Nucleus accumbens (tissue), 56 donors: Measurements from ENCODE around the gene TAB3.

Experiments
- DNase-seq, 56 donors: peaks; one replicate each; lab custom pipeline; 2025; lab: John Stamatoyannopoulos, UW

TAB3 gene

DNA sequence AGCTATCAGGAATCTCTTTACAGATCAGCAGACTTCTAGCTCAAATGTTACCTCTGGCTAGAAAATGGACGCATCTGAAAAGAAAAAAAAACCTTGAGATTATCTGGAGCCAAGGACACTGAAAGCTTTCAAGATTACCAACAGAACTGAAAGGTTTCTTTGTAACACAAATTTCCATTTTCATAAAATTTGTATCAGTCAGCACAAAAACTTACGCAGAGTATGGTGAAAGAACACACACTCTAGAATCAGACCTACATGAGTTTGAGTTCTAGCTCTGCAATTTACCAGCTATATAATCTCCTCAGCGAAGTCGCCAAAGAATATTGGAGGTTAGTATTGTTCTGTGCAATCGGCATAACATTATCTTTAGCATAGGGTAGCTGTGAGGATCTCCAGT is 1.8 kb downstream of the TAB3 start:
- no peak for DNase-seq

DNA sequence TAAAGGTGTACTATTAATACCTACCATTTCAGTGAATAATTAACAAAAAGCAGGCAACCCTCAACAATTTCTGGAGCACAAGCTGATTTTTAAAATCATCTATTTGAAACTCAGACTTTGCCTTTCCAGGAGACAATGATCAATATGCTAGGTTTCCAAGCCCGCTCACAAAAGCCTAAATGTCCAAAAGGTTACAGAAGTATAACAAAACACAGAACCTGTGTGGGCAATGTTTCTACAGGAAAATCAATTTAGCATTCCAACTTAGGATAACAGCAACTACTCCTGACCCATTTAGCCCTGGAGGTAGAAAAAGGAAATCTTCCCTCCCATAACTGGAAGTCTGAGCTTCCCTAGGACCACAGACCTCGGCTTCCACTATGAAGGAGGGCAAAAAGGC is 3.9 kb downstream of the TAB3 start:
- no peak for DNase-seq

DNA sequence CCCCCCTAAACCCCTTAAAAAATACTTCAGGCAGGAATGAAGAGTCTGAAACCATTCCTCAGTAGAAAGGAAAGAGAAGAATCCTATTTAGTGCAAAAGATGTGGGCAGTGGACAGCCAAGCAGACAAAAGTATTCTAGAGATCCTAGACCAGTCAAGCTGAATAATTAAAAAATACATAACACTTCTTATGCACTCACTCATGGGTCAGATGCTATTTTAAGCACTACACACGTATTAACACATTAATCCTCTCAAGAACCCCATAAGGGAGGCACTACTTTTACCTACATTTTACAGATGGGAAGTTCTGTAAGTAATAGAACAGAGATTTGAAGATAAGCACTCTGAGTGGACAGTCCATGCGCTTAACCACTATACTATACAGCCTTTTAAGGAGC is 5.9 kb downstream of the TAB3 start:
- no peak for DNase-seq

DNA sequence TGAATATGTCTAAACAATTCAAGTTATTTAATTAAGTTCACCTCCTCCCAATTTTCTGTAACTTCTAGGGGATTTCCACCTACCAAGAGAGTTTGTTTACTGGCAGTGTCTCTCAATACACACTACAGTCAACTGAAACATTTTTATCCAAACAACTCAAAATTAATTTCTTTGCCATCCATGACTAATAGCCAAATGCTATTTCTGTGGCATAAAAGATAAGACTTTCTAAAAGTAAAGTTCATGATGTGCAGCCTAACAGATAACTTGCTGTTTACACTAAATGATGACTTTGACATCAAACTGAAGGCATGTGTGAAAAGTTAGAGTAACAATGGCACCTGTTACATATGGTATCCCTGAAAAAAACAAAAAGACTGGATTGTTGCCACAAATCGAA is 7.3 kb downstream of the TAB3 start:
- no peak for DNase-seq

DNA sequence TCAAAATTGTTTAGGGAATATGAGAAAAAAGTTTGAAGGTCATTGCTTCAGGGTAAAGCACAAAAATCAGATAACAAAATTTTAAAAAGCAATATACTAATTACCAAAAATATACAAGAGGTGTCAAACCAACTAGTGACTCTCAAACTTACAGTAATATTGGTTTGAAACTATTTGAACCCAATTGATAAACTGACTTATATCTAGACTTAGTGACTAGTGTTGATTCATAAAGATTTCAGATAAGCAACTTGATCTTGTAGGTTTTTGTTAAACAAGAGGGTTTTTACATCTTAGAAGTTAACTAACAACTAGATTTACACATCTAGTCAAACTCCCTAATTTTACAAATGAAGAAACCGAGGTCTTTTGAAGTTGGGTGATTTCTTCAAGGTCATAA is 7.7 kb downstream of the TAB3 start:
- no peak for DNase-seq

DNA sequence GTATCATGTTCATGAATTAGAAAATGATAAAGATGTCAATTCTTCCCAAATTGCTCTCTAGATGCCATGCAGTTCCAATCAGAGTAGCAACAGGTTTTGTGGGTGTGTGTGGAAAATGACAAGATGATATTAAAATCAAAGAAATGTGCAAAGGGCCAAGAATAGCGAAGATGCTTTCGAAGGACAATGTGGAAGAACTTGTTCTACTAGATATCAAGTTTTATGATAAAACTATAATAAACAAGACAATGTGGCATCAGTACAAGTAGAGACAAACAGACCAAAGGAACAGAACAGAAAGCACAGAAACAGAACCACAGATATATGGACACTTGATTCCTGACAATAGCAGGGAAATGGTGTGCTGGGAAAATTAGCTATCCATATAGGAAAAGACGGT is 9.0 kb downstream of the TAB3 start:
- DNase-seq: no peak

DNA sequence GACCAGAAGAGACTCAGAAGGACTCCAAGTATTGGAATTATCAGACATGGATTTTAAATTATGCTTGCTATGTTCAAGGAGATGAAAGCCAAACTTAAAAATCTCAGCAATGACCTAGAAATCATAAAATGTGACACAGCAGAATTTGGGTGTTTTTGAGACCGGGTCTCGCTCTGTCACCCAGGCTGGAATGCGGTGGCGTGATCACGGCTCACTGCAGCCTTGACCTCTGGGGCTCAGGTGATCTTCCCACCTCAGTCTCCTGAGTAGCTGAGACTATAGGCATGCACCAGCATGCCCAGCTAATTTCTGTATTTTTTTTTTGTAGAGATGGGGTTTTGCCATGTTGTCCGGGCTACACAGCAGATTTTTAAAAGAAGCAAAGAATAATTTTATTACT is 12.7 kb downstream of the TAB3 start:
- no peak for DNase-seq

DNA sequence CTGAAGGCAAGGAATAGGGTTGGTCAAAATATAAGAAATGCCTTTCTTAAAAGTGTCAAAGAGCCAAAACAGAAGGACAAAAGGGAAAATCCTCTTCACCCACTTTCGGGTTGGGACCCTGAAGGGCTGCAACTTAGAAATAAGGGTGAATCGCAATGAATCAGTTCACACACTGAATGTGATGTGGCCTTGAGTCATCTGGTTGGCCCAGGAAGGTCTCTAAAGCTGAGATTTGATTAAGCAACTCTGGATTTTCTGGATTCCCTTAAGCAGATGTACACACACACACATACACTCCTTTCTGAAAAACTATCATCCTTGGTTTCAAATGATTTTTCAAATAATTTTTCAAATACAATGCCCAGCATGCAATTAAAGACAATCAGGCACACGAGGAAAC is 13.1 kb downstream of the TAB3 start:
- no peak for DNase-seq

DNA sequence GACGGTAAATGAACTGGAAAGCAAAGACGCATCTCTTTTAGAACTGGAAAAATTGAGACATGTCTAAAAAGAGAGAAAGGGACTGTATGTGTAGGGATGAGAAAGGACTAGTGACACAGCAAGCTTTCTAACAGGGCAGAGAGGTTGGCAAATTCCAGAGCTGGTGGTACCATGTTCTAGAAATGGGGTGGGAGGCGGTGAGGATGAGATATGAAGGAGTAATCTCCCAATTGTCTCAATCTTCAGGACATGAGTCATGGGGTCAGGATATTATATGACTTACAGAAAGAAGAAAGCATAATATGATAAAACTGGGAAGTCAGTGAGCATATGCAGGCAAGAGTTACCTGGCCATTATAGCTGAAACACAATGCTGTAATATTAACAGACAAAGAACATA is 14.2 kb downstream of the TAB3 start:
- DNase-seq: no peak

DNA sequence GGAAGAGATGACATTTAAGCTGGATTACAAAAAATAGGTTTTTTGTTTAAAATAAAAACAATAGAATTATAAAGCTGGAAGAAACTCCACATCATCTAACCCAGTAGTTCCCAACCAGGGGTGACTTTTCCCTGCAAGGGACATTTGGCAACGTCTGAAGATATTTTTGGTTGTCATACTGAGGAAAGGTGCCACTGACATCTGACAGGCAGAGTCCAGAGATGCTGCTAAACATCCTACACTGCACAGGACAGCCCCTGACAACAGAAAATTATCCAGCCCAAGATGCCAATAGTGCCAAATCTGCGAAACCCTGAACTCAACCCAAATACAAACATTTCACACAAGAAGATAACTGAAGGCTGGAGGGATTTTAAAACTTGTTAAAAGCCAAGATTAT is 18.5 kb downstream of the TAB3 start:
- no peak for DNase-seq

DNA sequence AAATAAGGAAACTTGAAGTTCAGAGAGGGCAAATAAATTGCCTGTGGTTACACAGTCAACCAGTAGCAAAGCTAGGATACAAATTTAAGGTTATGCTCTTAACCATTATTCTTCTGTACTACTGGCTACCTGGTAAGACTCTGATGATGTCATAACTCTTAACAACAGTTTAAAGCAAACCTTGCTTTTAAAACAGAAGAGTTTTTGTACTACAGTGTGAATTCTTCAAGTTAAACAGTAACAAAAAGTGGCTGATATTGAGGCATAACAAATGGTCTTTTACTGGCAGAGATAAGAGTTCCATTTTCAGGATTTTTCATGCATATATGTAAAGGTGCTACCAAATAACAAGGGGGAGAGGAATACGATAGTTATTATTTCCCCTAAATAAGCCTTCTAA is 23.4 kb downstream of the TAB3 start:
- DNase-seq: no peak

DNA sequence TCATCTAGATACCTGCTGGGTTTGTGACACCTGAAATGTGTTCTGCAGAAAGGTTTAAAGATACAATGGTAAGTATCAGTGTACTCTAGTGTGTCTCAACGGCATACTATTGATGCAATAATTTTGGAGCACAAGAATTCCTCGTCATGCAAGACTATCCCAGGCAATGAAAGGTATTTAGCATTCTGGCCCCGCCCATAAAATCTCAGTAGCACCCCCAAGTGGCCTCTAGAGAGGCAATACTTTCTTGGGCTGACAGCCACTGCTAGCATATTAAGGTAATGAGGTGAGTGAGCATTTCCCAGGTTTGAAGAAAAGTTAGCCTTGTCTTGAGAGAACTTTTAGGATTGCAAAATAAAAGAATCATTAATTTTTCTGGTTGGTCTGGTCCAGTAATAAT is 24.0 kb downstream of the TAB3 start:
- DNase-seq: no peak

DNA sequence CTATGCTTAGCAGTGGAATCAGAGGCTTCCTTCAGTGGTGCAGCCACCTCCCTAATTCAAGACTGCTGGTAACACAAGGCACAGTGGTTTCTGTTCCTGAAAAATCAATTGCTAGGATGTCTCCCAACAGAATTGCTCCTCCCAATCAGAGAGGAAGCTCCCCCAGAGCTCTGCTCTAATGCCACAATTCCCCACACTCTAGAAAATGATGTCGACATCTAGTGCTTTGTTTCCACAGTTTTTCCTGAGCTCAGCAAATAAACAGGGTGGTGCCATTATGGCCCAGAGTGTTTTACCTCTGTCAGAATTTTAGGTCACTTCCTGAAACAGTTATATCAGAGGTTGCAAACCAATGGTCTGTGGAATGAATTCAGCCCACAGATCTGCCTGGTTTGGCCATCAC is 24.7 kb downstream of the TAB3 start:
- no peak for DNase-seq

DNA sequence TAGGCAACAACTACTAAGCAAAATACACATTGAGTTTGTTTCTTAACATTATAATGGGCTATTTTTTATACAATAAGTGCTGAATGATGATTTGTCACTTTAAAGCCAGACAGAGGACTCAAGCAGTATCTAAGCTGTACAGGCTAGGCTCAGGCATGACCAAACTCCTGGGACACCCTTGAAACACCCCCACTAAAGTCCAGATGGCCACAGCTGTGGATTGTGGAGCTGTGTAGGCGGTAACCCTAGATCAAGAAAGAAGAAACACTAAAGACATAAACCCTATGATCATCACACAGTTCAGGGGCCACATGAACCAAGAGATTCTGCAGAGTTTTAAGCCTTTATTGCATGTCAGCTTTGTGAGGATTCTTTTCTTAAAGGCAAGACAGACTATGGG is 25.1 kb downstream of the TAB3 start:
- no peak for DNase-seq

DNA sequence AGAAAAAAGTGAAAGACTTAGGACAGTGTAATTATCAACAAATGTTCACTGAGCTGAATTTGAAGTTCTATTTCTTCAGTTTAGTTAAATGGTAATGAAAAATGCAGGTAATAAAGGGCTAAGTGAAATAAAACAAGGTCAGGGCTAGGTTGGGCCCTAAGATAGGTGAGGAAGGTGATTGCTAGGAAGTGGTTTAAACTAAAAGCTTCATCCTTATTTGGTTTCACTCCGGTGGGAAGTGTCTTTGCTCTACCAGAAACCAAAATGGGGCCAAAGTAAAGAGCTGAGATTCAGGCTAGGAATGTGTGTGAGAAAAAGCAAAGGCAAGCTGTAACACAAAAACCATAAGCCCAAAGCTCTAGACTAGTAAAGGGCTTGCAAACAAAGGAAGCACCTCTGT is 31.0 kb downstream of the TAB3 start:
- no peak for DNase-seq

DNA sequence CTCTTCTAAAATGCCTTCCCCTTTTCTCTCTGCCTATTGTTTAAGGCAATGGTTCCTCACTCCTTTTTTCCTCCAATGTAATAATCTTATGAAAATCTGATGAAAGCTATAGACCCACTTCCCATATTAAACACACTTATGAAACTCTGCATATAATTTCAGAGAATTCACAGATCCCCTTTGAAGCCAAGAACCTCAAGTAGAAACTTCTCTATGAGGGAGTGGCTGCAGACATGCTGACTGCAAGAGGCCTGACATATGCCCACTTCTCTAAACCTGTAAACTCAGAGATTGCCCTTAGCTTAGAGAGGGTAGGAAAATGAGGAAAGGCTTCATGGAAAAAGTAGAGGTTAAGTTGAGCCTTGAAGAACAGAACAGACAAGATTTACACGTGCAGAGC is 37.6 kb downstream of the TAB3 start:
- no peak for DNase-seq

DNA sequence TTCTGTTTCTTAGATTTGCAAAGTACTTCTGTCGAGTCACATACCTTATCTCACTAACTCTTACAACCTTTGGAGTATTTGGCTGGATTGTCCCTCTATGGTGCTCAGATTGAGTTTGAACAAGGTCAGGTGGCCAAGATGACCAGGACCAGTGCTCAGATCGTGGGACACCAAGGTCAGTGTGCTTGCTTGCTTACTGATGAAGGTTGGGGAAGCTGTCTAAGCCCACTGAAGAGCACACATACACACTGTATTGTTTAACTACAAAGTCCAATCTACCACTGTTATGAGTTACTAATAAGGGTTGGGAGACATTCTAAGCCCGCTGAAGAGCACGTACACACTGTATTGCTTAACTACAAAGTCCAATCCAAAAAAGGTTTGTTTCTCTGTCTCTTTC is 53.7 kb downstream of the TAB3 start:
- DNase-seq: no peak

DNA sequence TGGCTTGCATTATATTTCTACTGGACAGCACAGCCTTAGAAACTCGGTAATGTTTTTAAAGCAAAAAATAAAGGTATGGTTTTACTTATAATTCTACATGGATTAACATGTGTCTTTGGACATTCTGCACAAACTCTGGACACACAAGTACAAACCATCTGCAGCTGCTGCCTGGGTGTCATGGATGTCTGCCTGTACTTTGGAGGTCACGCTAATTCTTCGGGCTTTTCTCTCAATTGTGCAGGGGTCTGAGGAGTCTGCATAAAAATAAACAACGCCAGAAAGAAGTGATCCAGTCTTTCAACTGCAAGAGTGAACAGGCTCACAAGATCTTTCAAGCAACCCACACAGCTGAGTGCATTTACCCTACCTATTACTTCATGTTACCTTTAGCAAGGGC is 55.2 kb downstream of the TAB3 start:
- DNase-seq: no peak

DNA sequence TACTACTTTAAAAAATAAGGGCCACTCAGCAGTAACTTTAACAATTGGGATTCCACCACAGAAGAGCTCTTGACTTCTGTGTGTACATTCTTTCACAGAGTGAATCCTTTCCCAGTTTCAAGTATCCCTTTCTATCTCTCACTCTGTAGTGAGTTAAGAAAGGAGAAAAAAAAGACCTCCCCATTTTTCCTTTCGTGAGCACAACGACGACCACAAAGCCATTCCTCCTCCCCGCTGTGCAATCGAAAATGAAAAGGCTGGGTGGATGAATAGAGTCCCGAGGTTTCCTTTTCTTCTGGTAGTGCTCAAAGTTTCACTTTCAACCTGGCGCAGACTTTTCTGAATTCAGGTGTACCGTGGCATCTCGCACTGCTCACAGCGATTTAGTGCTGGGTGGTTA is 58.0 kb downstream of the TAB3 start:
- no peak for DNase-seq

DNA sequence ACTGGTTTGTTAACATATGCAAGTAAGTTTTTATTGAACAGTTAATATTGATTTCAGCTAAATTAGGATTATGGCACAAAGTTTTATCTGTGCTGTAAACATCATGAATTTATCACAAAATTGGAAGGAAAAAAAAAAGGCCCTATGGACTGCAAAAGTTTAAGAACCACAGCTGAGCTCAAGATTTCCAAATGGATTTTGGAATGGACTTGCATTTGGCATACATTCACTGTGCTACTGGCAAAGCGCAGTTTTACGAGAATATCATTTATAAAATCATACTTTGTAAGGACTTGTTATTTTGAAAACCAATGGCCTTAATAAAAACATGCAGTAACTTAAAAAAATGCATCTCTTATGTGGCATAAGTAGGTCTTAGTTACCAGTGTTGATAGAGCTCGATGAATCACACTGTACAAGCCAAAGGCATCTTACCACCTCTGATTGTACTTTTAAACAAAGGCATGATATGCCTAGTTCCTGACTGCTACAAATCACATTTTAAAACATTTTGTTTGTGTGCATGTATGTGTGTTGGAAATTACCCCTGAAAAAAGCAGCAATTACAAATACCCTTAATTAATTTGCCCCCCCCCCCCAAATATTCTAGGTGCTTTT is 58.6 kb downstream of the TAB3 start:
- no peak for DNase-seq

DNA sequence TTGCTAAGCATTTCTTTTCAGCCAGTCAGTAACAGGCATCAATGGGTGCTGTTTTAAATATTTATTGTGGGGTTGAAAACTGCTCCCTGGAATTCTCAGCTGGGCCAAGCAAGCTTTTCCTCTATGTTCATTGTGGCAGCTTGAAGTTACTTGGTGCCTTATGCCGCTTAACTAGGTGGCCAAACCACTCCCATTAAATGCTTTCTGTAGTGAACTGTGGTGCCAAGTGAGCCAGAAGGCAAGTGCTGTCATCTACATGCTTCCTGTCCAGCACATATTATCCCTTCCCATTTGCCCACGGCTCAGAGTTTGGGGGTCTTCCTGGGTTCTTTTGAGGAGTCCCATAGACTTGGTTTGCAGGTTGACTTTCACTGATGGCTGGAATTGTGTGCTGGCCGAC is 64.8 kb downstream of the TAB3 start:
- DNase-seq: no peak

DNA sequence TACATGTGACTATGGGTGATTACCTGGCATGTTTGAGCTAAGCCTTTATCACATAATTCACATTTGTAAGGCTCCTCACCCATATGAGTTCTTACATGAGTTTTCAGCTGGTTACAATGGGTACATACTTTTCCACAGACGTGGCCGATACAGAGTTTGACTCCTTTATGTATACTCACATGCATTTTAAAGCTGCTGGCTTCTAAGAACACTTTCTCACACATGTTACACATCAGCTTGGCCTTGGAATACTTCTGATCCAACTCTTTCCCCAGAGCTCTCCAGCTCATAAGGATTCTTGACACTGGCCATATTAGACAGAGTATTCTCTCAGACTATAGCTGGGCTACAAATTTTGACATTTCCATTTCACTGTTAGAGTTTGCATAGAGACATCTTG is 66.3 kb downstream of the TAB3 start:
- no peak for DNase-seq

DNA sequence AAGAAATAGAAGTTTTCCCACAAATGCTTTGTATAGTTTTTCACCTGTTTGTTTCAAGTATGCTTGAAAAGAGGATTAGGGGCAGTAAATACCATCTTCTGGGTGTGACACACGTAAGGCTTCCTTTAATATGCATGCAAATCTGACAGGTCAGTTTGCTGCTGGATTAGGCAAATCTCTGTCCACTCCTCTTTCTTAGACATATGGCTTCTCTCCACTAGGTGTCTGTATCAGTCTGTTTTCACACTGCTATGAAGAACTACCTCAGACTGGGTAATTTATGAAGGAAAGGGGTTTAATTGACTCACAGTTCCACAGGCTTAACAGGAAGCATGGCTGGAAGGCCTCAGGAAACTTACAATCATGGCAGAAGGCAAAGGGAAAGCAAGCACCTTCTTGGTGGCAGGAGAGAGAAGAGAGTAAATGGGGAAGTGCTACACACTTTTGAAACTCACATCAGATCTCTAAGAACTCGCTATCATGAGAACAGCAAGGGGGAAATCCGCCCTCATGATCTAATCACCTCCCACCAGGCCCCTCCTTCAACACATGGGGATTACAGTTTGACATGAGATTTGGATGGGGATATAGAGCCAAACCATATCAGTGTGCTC is 66.9 kb downstream of the TAB3 start:
- DNase-seq: no peak
